IMR-90 (cell line): ENCODE results near the gene MLIP. TPM values are rescaled to one million over a fixed set of nuclear protein-coding genes. Genes with fewer than 3 reads are reported as not detected.

ENCODE experiments used
- ATAC-seq: fragments of 200-7000 bp; cut with Tn5 transposase; 2 replicates; pipeline ENCODE4 v1.9.1; 2020; ENCODE audit warnings: low read depth, mild to moderate bottlenecking, moderate library complexity
- BruUV-seq: library from RNA; stranded (reverse); fragments of 400-500 nt; replicated peaks from 2 replicates; lab custom pipeline; 2021; lab: Mats Ljungman, UMichigan
- CTCF ChIA-PET: fragments of 300-600 bp; formaldehyde crosslinking; extraction: SDS; loops from one replicate; lab custom pipeline; 2021; ENCODE audit warnings: antibody characterized with exemption; lab: Yijun Ruan, JAX
- POLR2A ChIA-PET: fragments of 300-600 bp; sonication (Branson Sonifier 250); formaldehyde crosslinking; loops from one replicate; lab custom pipeline; 2022; ENCODE audit warnings: antibody characterized with exemption; ENCODE audit not compliant: unreplicated experiment; lab: Charles Lee
- DNase-seq: peaks from one replicate; pipeline ENCODE4 v3.0.0; 2013
- H2AFZ ChIP-seq: replicated peaks from 2 replicates; pipeline ENCODE3; 2013; ENCODE audit warnings: low read length, mild to moderate bottlenecking; ENCODE audit not compliant: poor library complexity
- H2AK5ac ChIP-seq: 2 replicates; pipeline ENCODE4 v1.6.1; 2013; ENCODE audit warnings: low read depth, low read length, inconsistent platforms
- H2AK9ac ChIP-seq: replicated peaks from 2 replicates; pipeline ENCODE3; 2013; ENCODE audit warnings: mild to moderate bottlenecking, low read depth, low read length, moderate library complexity; ENCODE audit not compliant: poor library complexity
- H2BK120ac ChIP-seq: 2 replicates; pipeline ENCODE4 v1.6.1; 2013; ENCODE audit warnings: low read depth, low read length, inconsistent platforms
- H2BK15ac ChIP-seq: 3 replicates; pipeline ENCODE4 v1.6.1; 2013; ENCODE audit warnings: low read depth, low read length, inconsistent platforms
- H2BK20ac ChIP-seq: 2 replicates; pipeline ENCODE4 v1.6.1; 2013; ENCODE audit warnings: low read depth, mild to moderate bottlenecking, inconsistent platforms, low read length, moderate library complexity
- H2BK5ac ChIP-seq: 2 replicates; pipeline ENCODE4 v1.6.1; 2013; ENCODE audit warnings: mild to moderate bottlenecking, low read depth, low read length, inconsistent platforms; ENCODE audit not compliant: poor library complexity, severe bottlenecking
- H3K14ac ChIP-seq: replicated peaks from 2 replicates; pipeline ENCODE4 v1.6.1; 2013; ENCODE audit warnings: low read depth, low read length, inconsistent platforms
- H3K18ac ChIP-seq: 2 replicates; pipeline ENCODE4 v1.6.1; 2013; ENCODE audit warnings: low read depth, low read length, control low read depth
- H3K23ac ChIP-seq: 2 replicates; pipeline ENCODE4 v1.6.1; 2013; ENCODE audit warnings: low read depth, low read length, inconsistent platforms
- H3K27ac ChIP-seq: 2 replicates; pipeline ENCODE4 v1.5.1; 2013; ENCODE audit warnings: mild to moderate bottlenecking, control low read depth, low read length; ENCODE audit not compliant: insufficient read depth
- H3K27me3 ChIP-seq: 2 replicates; pipeline ENCODE4 v1.6.1; 2013; ENCODE audit warnings: low read length; ENCODE audit not compliant: control insufficient read depth, insufficient read depth
- H3K36me3 ChIP-seq: 2 replicates; pipeline ENCODE4 v1.6.1; 2013; ENCODE audit warnings: low read length, mixed read lengths; ENCODE audit not compliant: control insufficient read depth, insufficient read depth
- H3K4ac ChIP-seq: 2 replicates; pipeline ENCODE4 v1.6.1; 2013; ENCODE audit warnings: low read depth, low read length, inconsistent platforms
- H3K4me1 ChIP-seq: 2 replicates; pipeline ENCODE4 v1.6.1; 2013; ENCODE audit warnings: low read length, mixed read lengths; ENCODE audit not compliant: control insufficient read depth, insufficient read depth
- H3K4me2 ChIP-seq: 2 replicates; pipeline ENCODE4 v1.6.1; 2013; ENCODE audit warnings: low read depth, mild to moderate bottlenecking, control low read depth, low read length, moderate library complexity
- H3K4me3 ChIP-seq: 2 replicates; pipeline ENCODE4 v1.5.1; 2013; ENCODE audit warnings: low read depth, mild to moderate bottlenecking, control low read depth, low read length, moderate library complexity; ENCODE audit not compliant: insufficient read depth
- H3K56ac ChIP-seq: 2 replicates; pipeline ENCODE4 v1.6.1; 2013; ENCODE audit warnings: low read length, inconsistent platforms; ENCODE audit not compliant: insufficient read depth; ENCODE audit errors: extremely low read depth
- H3K79me1 ChIP-seq, 2 experiments: 2 replicates each; pipeline ENCODE4 v1.6.1; 2013; ENCODE audit warnings: low read length in 2 of 2, inconsistent platforms in 1 of 2, low read depth in 1 of 2
- H3K9ac ChIP-seq: 2 replicates; pipeline ENCODE4 v1.6.1; 2013; ENCODE audit warnings: low read depth, low read length, control low read depth
- H3K9me1 ChIP-seq: 2 replicates; pipeline ENCODE4 v1.6.1; 2013; ENCODE audit warnings: low read length, inconsistent platforms; ENCODE audit not compliant: insufficient read depth
- H3K9me3 ChIP-seq: 2 replicates; pipeline ENCODE4 v1.6.1; 2013; ENCODE audit warnings: low read length; ENCODE audit not compliant: control insufficient read depth, insufficient read depth
- H4K20me1 ChIP-seq: 2 replicates; pipeline ENCODE4 v1.6.1; 2013; ENCODE audit warnings: low read length, inconsistent platforms; ENCODE audit not compliant: insufficient read depth
- H4K5ac ChIP-seq: 2 replicates; pipeline ENCODE4 v1.6.1; 2013; ENCODE audit warnings: mild to moderate bottlenecking, low read depth, low read length, control low read depth
- H4K8ac ChIP-seq, 2 experiments: 2 replicates each; pipeline ENCODE4 v1.6.1; 2013; ENCODE audit warnings: low read depth in 2 of 2, low read length in 2 of 2, control low read depth in 1 of 2, inconsistent platforms in 1 of 2
- H4K91ac ChIP-seq: 2 replicates; pipeline ENCODE4 v1.6.1; 2013; ENCODE audit warnings: low read depth, low read length, inconsistent platforms; ENCODE audit not compliant: insufficient read depth
- CTCF ChIP-seq: conservative IDR thresholded peaks from 2 replicates; pipeline ENCODE4 v1.5.1; 2012; ENCODE audit warnings: mild to moderate bottlenecking, low read depth, low read length, improper control_type of control experiment
- ELK1 ChIP-seq: fragments of 150-350 bp; IDR thresholded peaks from 2 replicates; pipeline ENCODE4 v1.6.1; 2016; ENCODE audit warnings: low read depth, mild to moderate bottlenecking, low read length, moderate library complexity, borderline replicate concordance
- MXI1 ChIP-seq: IDR thresholded peaks from 2 replicates; pipeline ENCODE4 v1.6.1; 2012; ENCODE audit warnings: low read depth, mild to moderate bottlenecking, low read length, moderate library complexity, borderline replicate concordance
- USF2 ChIP-seq: fragments of 150-350 bp; IDR thresholded peaks from 2 replicates; pipeline ENCODE4 v1.6.1; 2017; ENCODE audit warnings: mild to moderate bottlenecking, antibody characterized with exemption, low read length, low read depth
- WGBS, 2 experiments: methylation state at CpG; one replicate each; pipeline versions ENCODE4 v1.1.5 to v1.1.7; 2013; ENCODE audit warnings: missing lambda C conversion rate in 2 of 2; ENCODE audit not compliant: insufficient read length in 1 of 2; ENCODE audit errors: extremely low coverage in 2 of 2; 5-methylcytosine and 5-hydroxymethylcytosine counted together
- dilution Hi-C: fragments of 300-500 bp; cut with HindIII; formaldehyde crosslinking; loops from one replicate; pipeline ENCODE4 v1.14.3; 2018; ENCODE audit warnings: low sequenced_read_pairs; ENCODE audit not compliant: unreplicated experiment
- in situ Hi-C: fragments of 300-500 bp; cut with MboI; formaldehyde crosslinking; loops from 3 replicates; pipeline ENCODE4 v1.14.3; 2019; ENCODE audit warnings: low sequenced_read_pairs, inconsistent platforms, mixed read lengths
- intact Hi-C: fragments of 100-400 bp; cut with micrococcal nuclease; formaldehyde crosslinking; loops from 2 replicates; pipeline ENCODE4 v1.10.0; 2022
- polyA plus RNA-seq, 3 experiments: library from polyadenylated mRNA; depleted of rRNA; stranded (reverse); fragments of >200 nt; gene quantifications; 2 replicates each; pipeline ENCODE4 v1.2.3, GENCODE V29; 2012; ENCODE audit warnings: low replicate concordance in 1 of 3
- total RNA-seq: library from RNA; depleted of rRNA; stranded (reverse); fragments of >200 nt; gene quantifications from 2 replicates; pipeline ENCODE4 v1.2.3, GENCODE V29; 2012

Gene MLIP
- total and polyA plus RNA-seq, 2 of the 4 experiments (the other 2 are of a cell fraction), result not detected

GRCh38 chr6:54204921-54205591 is 93.8 kb downstream of the MLIP start:
- Histone ChIP-seq H3K27ac (no peak overlapping the region), H2BK15ac (no peak overlapping the region), H3K4me2 (no peak overlapping the region), H4K5ac (no peak overlapping the region), H3K4ac (no peak overlapping the region), H3K4me3 (no peak overlapping the region), H4K91ac (no peak overlapping the region), H2BK120ac (no peak overlapping the region), H3K23ac (no peak overlapping the region), H2BK20ac (no peak overlapping the region), H2AK5ac (no peak overlapping the region), H3K27me3 (no peaks in the 10 kb centered on the region), H3K9ac (no peak overlapping the region), H3K9me3 (no peaks in the 10 kb centered on the region), H3K9me1 (no peaks in the 10 kb centered on the region), H4K8ac (no peak overlapping the region), H2AFZ (no peak overlapping the region), H3K14ac (no peak overlapping the region), H3K4me1 (no peaks in the 10 kb centered on the region), H3K79me1 (no peaks in the 10 kb centered on the region), H3K18ac (no peak overlapping the region), H3K36me3 (no peaks in the 10 kb centered on the region), H2AK9ac (no peak overlapping the region), H4K20me1 (no peaks in the 10 kb centered on the region), H3K56ac (no peak overlapping the region), H2BK5ac (no peak overlapping the region)
- in situ Hi-C loops (no loop called here), dilution Hi-C loops (no loop called here), intact Hi-C loops (no loop called here)
- CTCF ChIA-PET, result no interaction called here
- POLR2A ChIA-PET, result no interaction called here
- no TSS peak for BruUV-seq
- DNase-seq (no peak), ATAC-seq (no peak)
- WGBS, 2 experiments, result 0% methylated on average over 1 of the region's 2 CpGs; no CpG with 5 or more reads in 1 of the 2 experiments
- no peak for TF ChIP-seq USF2
- TF ChIP-seq MXI1, result no peak
- no peak for TF ChIP-seq ELK1
- TF ChIP-seq CTCF, result no peak
